Smooth muscle cell (in vitro differentiated cells): ENCODE results near the gene IP6K2. TPM values are rescaled to one million over a fixed set of nuclear protein-coding genes. Genes with fewer than 3 reads are reported as not detected.

Source experiments
- DNase-seq: peaks from one replicate; lab custom pipeline; 2025; ENCODE audit not compliant: unreplicated experiment; lab: John Stamatoyannopoulos, UW
- H2AFZ ChIP-seq: fragments of 200-600 bp; sonication (generic); 2 replicates; pipeline ENCODE4 v1.6.0; 2016; ENCODE audit warnings: antibody characterized with exemption, low read depth, mild to moderate bottlenecking
- H3F3A ChIP-seq: fragments of 200-600 bp; sonication (generic); 2 replicates; pipeline ENCODE4 v1.6.0; 2017; ENCODE audit warnings: antibody characterized with exemption, low read depth
- H3K27ac ChIP-seq: fragments of 200-600 bp; sonication (generic); 2 replicates; pipeline ENCODE4 v1.5.1; 2016; ENCODE audit warnings: low read depth, mild to moderate bottlenecking
- H3K27me3 ChIP-seq: fragments of 200-600 bp; sonication (generic); 2 replicates; pipeline ENCODE4 v1.6.1; 2016; ENCODE audit warnings: low read depth, mild to moderate bottlenecking
- H3K36me3 ChIP-seq: fragments of 200-600 bp; sonication (generic); 2 replicates; pipeline ENCODE4 v1.5.1; 2016; ENCODE audit warnings: low read depth
- H3K4me1 ChIP-seq: fragments of 200-600 bp; sonication (generic); 2 replicates; pipeline ENCODE4 v1.5.1; 2016; ENCODE audit warnings: low read depth
- H3K4me2 ChIP-seq: fragments of 200-600 bp; sonication (generic); 2 replicates; pipeline ENCODE4 v1.6.0; 2016; ENCODE audit warnings: mild to moderate bottlenecking
- H3K4me3 ChIP-seq: fragments of 200-600 bp; sonication (generic); 2 replicates; pipeline ENCODE4 v1.5.1; 2016; ENCODE audit warnings: mild to moderate bottlenecking
- H3K79me2 ChIP-seq: fragments of 200-600 bp; sonication (generic); 2 replicates; pipeline ENCODE4 v1.6.0; 2016; ENCODE audit warnings: low read depth, mild to moderate bottlenecking
- H3K9ac ChIP-seq: fragments of 200-600 bp; sonication (generic); 2 replicates; pipeline ENCODE4 v1.6.0; 2016; ENCODE audit warnings: low read depth
- H3K9me3 ChIP-seq: fragments of 200-600 bp; sonication (generic); replicated peaks from 2 replicates; pipeline ENCODE4 v1.5.1; 2016; ENCODE audit warnings: low read depth
- H4K20me1 ChIP-seq: fragments of 200-600 bp; sonication (generic); 2 replicates; pipeline ENCODE4 v1.6.0; 2016; ENCODE audit warnings: low read depth
- CTCF ChIP-seq: fragments of 200-600 bp; sonication (generic); IDR thresholded peaks from 2 replicates; pipeline ENCODE4 v1.5.1; 2017; ENCODE audit warnings: borderline replicate concordance, mild to moderate bottlenecking, antibody characterized with exemption; ENCODE audit not compliant: insufficient read depth, poor library complexity, severe bottlenecking
- WGBS: methylation state at CpG from one replicate; pipeline ENCODE4 v1.1.7; 2016; ENCODE audit warnings: low lambda C conversion rate; 5-methylcytosine and 5-hydroxymethylcytosine counted together
- polyA plus RNA-seq: library from polyadenylated mRNA; unstranded; fragments of >200 nt; fragmentation: Nextera tagmentation; extraction: Ambion mirVana; gene quantifications from 2 replicates; pipeline ENCODE4 v1.2.1, GENCODE V29; 2016
- total RNA-seq: library from RNA; depleted of rRNA; stranded (reverse); fragments of >200 nt; gene quantifications from 2 replicates; pipeline ENCODE4 v1.2.3, GENCODE V29; 2014

The IP6K2 gene
- total and polyA plus RNA-seq, 2 experiments from 2014 or later: 106 to 124 TPM

GRCh38 chr3:48652923-48653715 is 63.9 kb downstream of the IP6K2 start:
- Histone ChIP-seq H3K9ac (no peak overlapping the region), H3K36me3 (no peaks in the 10 kb centered on the region), H3K9me3 (no peaks in the 10 kb centered on the region), H3K4me3 (no peak overlapping the region), H2AFZ (no peak overlapping the region), H4K20me1 (no peaks in the 10 kb centered on the region), H3K27ac (no peak overlapping the region), H3K4me1 (no peaks in the 10 kb centered on the region), H3F3A (no peaks in the 10 kb centered on the region), H3K79me2 (no peaks in the 10 kb centered on the region), H3K4me2 (no peak overlapping the region), H3K27me3 (no peaks in the 10 kb centered on the region)
- no peak for DNase-seq
- no peak for TF ChIP-seq CTCF
- whole genome bisulfite sequencing: 95% methylated on average over 15 of the region's 15 CpGs

GRCh38 chr3:48651771-48652170 is 65.2 kb downstream of the IP6K2 start:
- Histone ChIP-seq H2AFZ (no peak overlapping the region), H3K79me2 (no peaks in the 10 kb centered on the region), H3K4me3 (no peak overlapping the region), H3K27ac (no peak overlapping the region), H3K9ac (no peak overlapping the region), H3K4me1 (no peaks in the 10 kb centered on the region), H3K36me3 (no peaks in the 10 kb centered on the region), H3K27me3 (no peaks in the 10 kb centered on the region), H4K20me1 (no peaks in the 10 kb centered on the region), H3F3A (no peaks in the 10 kb centered on the region), H3K9me3 (no peaks in the 10 kb centered on the region), H3K4me2 (no peak overlapping the region)
- TF ChIP-seq CTCF: no peak
- 91% methylated on average over 11 of the region's 11 CpGs for WGBS
- no peak for DNase-seq

GRCh38 chr3:48650723-48651122 is 66.3 kb downstream of the IP6K2 start:
- no peaks in the 10 kb centered on the region for H4K20me1 ChIP-seq
- H3K36me3 ChIP-seq: no peaks in the 10 kb centered on the region

More at GRCh38 chr3:48650723-48651122, 66.3 kb downstream of the IP6K2 start:
- Histone ChIP-seq H3K79me2 (no peaks in the 10 kb centered on the region), H3K27ac (no peak overlapping the region), H3K27me3 (no peaks in the 10 kb centered on the region), H3K4me3 (no peak overlapping the region), H3K4me1 (no peaks in the 10 kb centered on the region), H3K9me3 (no peaks in the 10 kb centered on the region), H3K4me2 (no peak overlapping the region), H2AFZ (no peak overlapping the region), H3F3A (no peaks in the 10 kb centered on the region), H3K9ac (no peak overlapping the region)
- 96% methylated on average over 12 of the region's 12 CpGs for WGBS
- DNase-seq: no peak
- no peak for TF ChIP-seq CTCF
